T47D (cell line): Measurements from ENCODE around the gene ANO4.
"Not testable (repeated sequence)": the region's sequence is repeated elsewhere in the genome, so short reads cannot be mapped to it uniquely, and the experiment has no call there.

Experiments
- DNase-seq, 2 experiments: peaks; one replicate each; pipeline versions ENCODE4 v3.0.0 to v3.0.0-alpha.2; 2011 to 2012; ENCODE audit warnings: low read depth in 1 of 2, low spot score in 1 of 2
- JUND ChIP-seq: IDR thresholded peaks from 2 replicates; pipeline ENCODE4 v1.6.1; 2012; ENCODE audit warnings: low read depth
- in situ Hi-C: cut with HindIII; loops from 2 replicates; pipeline ENCODE4 v1.10.0; 2016; ENCODE audit warnings: low sequenced_read_pairs, low pct_unique_long_range_greater_than_20kb

Gene ANO4

GRCh38 chr12:101064721-101065120 lies 270.1 kb downstream of the ANO4 start:
- no peak for DNase-seq
- in situ Hi-C loops = no loop called here
- no peak for TF ChIP-seq JUND

- DNase-seq = no peak
- in situ Hi-C loops = no loop called here
- TF ChIP-seq JUND = no peak
Observed at GRCh38 chr12:101066489-101066888, 271.9 kb downstream of the ANO4 start.

- no peak for TF ChIP-seq JUND
- no peak for DNase-seq
- in situ Hi-C loops = no loop called here
Observed at GRCh38 chr12:101068402-101068801, 273.8 kb downstream of the ANO4 start.

DNA sequence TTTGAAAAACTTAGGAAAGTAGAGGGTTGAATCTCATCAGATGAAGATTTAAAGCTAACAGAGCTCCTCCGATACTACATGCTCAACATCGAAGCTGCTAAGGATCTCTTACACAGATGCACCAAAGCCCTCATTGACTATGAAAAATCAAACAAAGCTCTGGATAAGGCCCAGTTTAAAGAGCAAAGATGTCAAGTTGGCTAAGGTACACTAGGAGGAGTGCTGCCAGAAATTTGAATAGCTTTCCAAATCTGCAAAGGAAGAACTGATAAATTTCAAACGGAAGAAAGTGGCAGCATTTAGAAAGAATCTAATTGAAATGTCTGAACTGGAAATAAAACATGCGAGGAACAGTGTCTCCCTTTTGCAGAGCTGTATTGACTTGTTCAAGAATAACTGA lies 274.3 kb downstream of the ANO4 start:
- in situ Hi-C loops = no loop called here
- no peak for DNase-seq
- TF ChIP-seq JUND = no peak

GRCh38 chr12:101074940-101075680 lies 280.5 kb downstream of the ANO4 start:
- no peak for TF ChIP-seq JUND
- no peak for DNase-seq
- in situ Hi-C loops = no loop called here

DNA sequence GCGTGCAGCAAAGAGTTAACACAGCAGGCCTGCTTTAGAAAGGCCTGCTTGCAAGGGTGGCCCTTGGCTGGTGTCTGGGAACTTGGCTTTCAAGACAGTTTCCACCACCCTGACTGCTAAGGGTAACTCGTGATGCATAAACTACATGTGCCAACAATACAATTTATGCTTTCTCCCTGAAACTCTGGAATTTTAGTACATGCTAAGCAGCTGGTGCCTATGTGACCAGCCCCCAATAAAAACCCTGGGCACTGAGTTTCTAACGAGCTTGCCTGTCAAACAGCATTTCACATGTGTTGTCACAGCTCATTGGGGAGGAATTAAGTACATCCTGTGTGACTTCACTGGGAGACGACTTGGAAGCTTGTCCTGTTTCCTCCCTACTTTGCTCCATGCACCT lies 282.3 kb downstream of the ANO4 start:
- TF ChIP-seq JUND = no peak
- DNase-seq = no peak
- in situ Hi-C loops = no loop called here

DNA sequence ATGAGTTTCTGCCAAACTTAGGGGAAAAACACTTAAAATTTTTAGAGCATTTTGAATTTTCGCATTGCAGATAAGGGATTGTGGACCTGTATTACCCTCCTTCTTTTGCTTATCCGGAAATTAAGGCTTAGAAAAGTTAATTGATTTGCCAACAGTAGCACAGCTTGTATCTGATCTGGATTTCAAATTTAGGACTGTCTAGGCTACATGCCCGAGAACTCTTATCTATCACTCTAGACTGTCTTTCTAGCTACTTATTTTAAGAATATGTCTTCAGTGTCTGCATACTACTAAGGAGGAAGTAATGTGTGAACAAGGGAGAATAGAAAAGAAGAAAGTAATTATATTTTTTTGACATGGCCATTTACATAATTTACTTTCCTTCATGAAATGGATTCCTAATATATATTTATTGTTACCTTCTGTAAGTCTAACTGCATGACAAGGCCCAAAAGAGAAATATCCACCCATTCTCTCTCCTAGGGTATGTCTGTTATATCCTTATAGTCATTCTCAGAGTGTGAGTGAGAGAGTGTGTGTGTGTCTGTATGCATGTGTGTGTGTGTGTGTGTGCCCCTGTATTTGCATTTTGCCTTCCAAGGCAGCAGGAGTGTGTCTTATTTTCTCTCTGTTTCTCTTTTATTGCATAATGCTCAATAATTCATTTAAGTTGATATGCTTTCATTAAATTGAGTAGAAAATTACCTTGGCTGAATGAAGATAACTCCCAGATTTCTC lies 283.4 kb downstream of the ANO4 start:
- DNase-seq = no peak
- in situ Hi-C loops = no loop called here
- no peak for TF ChIP-seq JUND

GRCh38 chr12:101078536-101079285 lies 284.1 kb downstream of the ANO4 start:
- in situ Hi-C loops = no loop called here
- no peak for DNase-seq
- TF ChIP-seq JUND = no peak

DNA sequence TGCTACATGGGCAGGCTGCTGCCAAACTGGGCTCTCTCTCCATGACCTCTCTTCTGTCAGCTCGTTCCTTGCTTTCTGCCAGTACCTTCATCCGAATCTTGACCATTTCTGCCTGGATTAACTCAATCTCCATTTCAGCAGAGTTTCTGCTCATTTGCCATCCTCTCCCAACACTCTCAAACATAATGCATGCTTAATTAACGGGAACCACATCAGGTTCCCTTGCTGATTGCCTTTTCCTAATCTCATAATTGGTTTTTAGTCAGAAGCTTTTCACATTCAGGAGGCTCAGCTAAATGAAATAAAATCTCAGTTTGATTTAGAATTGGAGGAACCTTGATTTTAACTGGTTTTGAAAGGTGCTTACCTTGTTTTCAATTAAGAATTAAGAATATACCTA lies 288.1 kb downstream of the ANO4 start:
- TF ChIP-seq JUND = no peak
- no peak for DNase-seq
- in situ Hi-C loops = no loop called here

GRCh38 chr12:101086490-101087135 lies 292.0 kb downstream of the ANO4 start:
- no peak for TF ChIP-seq JUND
- in situ Hi-C loops = no loop called here
- DNase-seq = peak in 1 of 2 experiments; percentile 9

DNA sequence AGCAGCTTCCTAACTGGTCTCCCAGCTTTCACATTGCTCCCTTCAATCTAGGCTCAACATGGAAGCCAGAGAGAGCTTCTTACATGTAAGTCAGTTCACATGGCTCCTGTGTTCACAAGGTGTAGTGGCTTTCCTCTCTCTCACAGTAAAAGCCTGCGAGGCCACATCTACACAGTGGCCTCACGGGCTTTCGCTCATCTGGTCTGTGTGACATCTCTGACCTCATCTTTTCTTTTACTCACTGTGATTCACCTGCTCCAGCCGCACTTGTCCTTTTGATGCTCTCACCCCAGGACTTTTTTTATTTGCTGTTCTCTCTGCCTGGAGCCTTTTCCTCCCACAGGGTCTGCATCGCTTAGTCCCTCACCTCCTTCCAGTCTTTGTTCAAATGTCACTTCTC lies 293.3 kb downstream of the ANO4 start:
- TF ChIP-seq JUND = no peak
- in situ Hi-C loops = no loop called here
- no peak for DNase-seq

DNA sequence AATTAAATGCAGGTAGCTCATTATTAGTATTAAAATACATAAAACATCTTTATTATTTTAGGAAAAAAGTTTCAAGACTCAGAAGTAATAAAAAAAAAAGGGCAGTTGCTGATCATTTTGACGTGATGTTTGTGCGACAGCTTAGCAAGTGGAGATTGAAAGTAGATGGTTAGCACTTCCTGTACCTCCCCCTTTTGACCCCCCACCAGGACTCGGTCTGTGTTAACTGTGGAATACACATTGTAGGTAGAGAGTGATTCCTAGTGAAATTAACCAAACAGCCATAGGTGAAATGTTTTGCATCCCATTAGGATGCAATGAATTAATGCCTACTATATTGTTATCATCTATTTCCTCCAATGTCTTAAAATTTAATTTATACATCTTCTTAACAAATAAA lies 294.7 kb downstream of the ANO4 start:
- TF ChIP-seq JUND = no peak
- in situ Hi-C loops = no loop called here
- no peak for DNase-seq

- in situ Hi-C loops = not testable (repeated sequence)
Observed at GRCh38 chr12:101090222-101090621, 295.6 kb downstream of the ANO4 start.

More at GRCh38 chr12:101090222-101090621, 295.6 kb downstream of the ANO4 start:
- DNase-seq = not testable (repeated sequence)
